DOHH2 (cell line): Measurements from ENCODE around the gene ITPK1.

Experiments
- EZH2phosphoT487 ChIP-seq: fragments of 200-600 bp; sonication (generic); IDR thresholded peaks from 2 replicates; pipeline ENCODE4 v1.6.1; 2017; ENCODE audit warnings: borderline replicate concordance, mild to moderate bottlenecking, antibody characterized with exemption, low read length, moderate library complexity, mixed read lengths
- TF ChIP-seq, protein P1 (sequence below): fragments of 200-600 bp; sonication (generic); IDR thresholded peaks from one replicate; pipeline ENCODE4 v1.5.1; 2014; ENCODE audit warnings: antibody characterized with exemption, mild to moderate bottlenecking, low read depth, low read length; ENCODE audit not compliant: poor library complexity, severe bottlenecking

DNA sequence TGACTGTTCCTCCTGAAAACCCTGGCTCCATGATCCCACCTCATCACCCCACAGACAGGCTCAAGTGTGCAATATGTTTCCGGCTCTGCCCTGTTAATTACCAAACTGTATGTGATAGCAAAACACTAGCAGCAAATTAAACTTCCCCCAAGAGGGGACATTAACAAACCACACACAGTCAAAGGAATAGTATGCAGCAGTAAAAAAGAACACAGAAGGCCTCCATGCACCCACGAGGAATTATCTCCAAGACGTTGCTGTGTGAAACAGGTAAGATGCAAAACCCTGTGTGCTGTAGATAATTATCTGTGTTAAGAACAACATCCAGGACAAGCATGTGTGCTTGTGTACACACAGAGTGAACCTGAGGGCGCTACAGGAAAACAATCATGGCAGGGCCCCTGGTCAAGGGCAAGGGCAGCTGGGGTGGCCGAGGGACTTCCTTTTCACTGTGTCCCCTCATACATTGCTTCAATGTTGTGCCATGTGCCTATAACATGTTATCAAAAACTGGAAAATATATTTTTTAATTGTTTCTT is 35.8 kb downstream of the ITPK1 start:
- TF ChIP-seq, protein P1, sequence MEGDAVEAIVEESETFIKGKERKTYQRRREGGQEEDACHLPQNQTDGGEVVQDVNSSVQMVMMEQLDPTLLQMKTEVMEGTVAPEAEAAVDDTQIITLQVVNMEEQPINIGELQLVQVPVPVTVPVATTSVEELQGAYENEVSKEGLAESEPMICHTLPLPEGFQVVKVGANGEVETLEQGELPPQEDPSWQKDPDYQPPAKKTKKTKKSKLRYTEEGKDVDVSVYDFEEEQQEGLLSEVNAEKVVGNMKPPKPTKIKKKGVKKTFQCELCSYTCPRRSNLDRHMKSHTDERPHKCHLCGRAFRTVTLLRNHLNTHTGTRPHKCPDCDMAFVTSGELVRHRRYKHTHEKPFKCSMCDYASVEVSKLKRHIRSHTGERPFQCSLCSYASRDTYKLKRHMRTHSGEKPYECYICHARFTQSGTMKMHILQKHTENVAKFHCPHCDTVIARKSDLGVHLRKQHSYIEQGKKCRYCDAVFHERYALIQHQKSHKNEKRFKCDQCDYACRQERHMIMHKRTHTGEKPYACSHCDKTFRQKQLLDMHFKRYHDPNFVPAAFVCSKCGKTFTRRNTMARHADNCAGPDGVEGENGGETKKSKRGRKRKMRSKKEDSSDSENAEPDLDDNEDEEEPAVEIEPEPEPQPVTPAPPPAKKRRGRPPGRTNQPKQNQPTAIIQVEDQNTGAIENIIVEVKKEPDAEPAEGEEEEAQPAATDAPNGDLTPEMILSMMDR: no peak
- TF ChIP-seq EZH2phosphoT487: no peak
